KMS-11 (cell line): Measurements from ENCODE around the gene CFAP410.
"Not testable (repeated sequence)": the region's sequence is repeated elsewhere in the genome, so short reads cannot be mapped to it uniquely, and the experiment has no call there.

Experiments used
- H2AFZ ChIP-seq: fragments of 200-600 bp; sonication (generic); 2 replicates; pipeline ENCODE4 v1.6.1; 2016; ENCODE audit warnings: antibody characterized with exemption, mixed run types, low read depth
- H3K27ac ChIP-seq: fragments of 200-600 bp; sonication (generic); 2 replicates; pipeline ENCODE4 v1.6.1; 2016; ENCODE audit warnings: mild to moderate bottlenecking, mixed run types
- H3K27me3 ChIP-seq: fragments of 200-600 bp; sonication (generic); 2 replicates; pipeline ENCODE4 v1.6.1; 2017; ENCODE audit warnings: mild to moderate bottlenecking, low read depth, mixed run types, moderate library complexity; ENCODE audit not compliant: insufficient read depth
- H3K36me3 ChIP-seq: fragments of 200-600 bp; sonication (generic); 2 replicates; pipeline ENCODE4 v1.6.1; 2017; ENCODE audit warnings: mild to moderate bottlenecking, mixed run types; ENCODE audit not compliant: insufficient read depth
- H3K4me1 ChIP-seq: fragments of 200-600 bp; sonication (generic); 2 replicates; pipeline ENCODE4 v1.6.1; 2016; ENCODE audit warnings: mild to moderate bottlenecking, low read depth, mixed run types; ENCODE audit not compliant: poor library complexity, severe bottlenecking
- H3K4me2 ChIP-seq: fragments of 200-600 bp; sonication (generic); 2 replicates; pipeline ENCODE4 v1.7.0; 2016; ENCODE audit warnings: mild to moderate bottlenecking, mixed run types
- H3K4me3 ChIP-seq: fragments of 200-600 bp; sonication (generic); IDR thresholded peaks from 2 replicates; pipeline ENCODE4 v1.6.1; 2017; ENCODE audit warnings: low read depth, low read length, mixed read lengths; ENCODE audit not compliant: insufficient read depth
- H3K79me2 ChIP-seq: fragments of 200-600 bp; sonication (generic); 2 replicates; pipeline ENCODE4 v1.6.1; 2016; ENCODE audit warnings: low read depth, mixed run types; ENCODE audit not compliant: insufficient read depth
- H3K9ac ChIP-seq: fragments of 200-600 bp; sonication (generic); 2 replicates; pipeline ENCODE4 v1.6.1; 2016; ENCODE audit warnings: mild to moderate bottlenecking, mixed run types
- H4K20me1 ChIP-seq: fragments of 200-600 bp; sonication (generic); 2 replicates; pipeline ENCODE4 v1.6.1; 2016; ENCODE audit warnings: mild to moderate bottlenecking, mixed run types; ENCODE audit not compliant: insufficient read depth
- CTCF ChIP-seq: fragments of 200-600 bp; sonication (generic); conservative IDR thresholded peaks from 2 replicates; pipeline ENCODE4 v1.6.1; 2017; ENCODE audit warnings: low read depth, mild to moderate bottlenecking, antibody characterized with exemption, low read length, moderate library complexity, mixed read lengths

The CFAP410 gene

GRCh38 chr21:44363278-44363677 is 24.1 kb upstream of the CFAP410 start:
- no peak overlapping the region for H2AFZ ChIP-seq
- no peak overlapping the region for H3K27ac ChIP-seq
- no peak for TF ChIP-seq CTCF
- H3K9ac ChIP-seq = no peak overlapping the region
- no peak overlapping the region for H3K4me2 ChIP-seq
- H4K20me1 ChIP-seq = no peaks in the 10 kb centered on the region
- no peak overlapping the region for H3K4me3 ChIP-seq
- H3K36me3 ChIP-seq = no peaks in the 10 kb centered on the region
- H3K79me2 ChIP-seq = no peaks in the 10 kb centered on the region
- H3K27me3 ChIP-seq = peaks cover 84% of the 10 kb centered on the region
- H3K4me1 ChIP-seq = no peaks in the 10 kb centered on the region

- not testable (repeated sequence) for H2AFZ ChIP-seq, H3K4me1 ChIP-seq, H3K9ac ChIP-seq, H3K79me2 ChIP-seq, H3K36me3 ChIP-seq, H3K4me2 ChIP-seq, H4K20me1 ChIP-seq, H3K27ac ChIP-seq, H3K4me3 ChIP-seq
- peaks cover 86% of the 10 kb centered on the region for H3K27me3 ChIP-seq
Observed at GRCh38 chr21:44361903-44362302, 22.7 kb upstream of the CFAP410 start.

GRCh38 chr21:44360159-44360558 is 21.0 kb upstream of the CFAP410 start:
- Histone ChIP-seq H3K27ac (no peak overlapping the region), H3K27me3 (peaks cover 89% of the 10 kb centered on the region), H3K4me1 (no peaks in the 10 kb centered on the region), H3K9ac (no peak overlapping the region), H3K4me2 (no peak overlapping the region), H2AFZ (no peak overlapping the region), H3K36me3 (no peaks in the 10 kb centered on the region), H3K79me2 (no peaks in the 10 kb centered on the region), H3K4me3 (no peak overlapping the region), H4K20me1 (no peaks in the 10 kb centered on the region)
- TF ChIP-seq CTCF = no peak

- Histone ChIP-seq H4K20me1 (no peaks in the 10 kb centered on the region), H3K79me2 (no peaks in the 10 kb centered on the region), H3K27ac (no peak overlapping the region), H2AFZ (no peak overlapping the region), H3K4me1 (no peaks in the 10 kb centered on the region), H3K4me2 (no peak overlapping the region), H3K27me3 (peaks cover 91% of the 10 kb centered on the region), H3K4me3 (no peak overlapping the region), H3K36me3 (no peaks in the 10 kb centered on the region), H3K9ac (no peak overlapping the region)
- no peak for TF ChIP-seq CTCF
Observed at GRCh38 chr21:44359396-44359795, 20.2 kb upstream of the CFAP410 start.

GRCh38 chr21:44357064-44357837 is 18.1 kb upstream of the CFAP410 start:
- H2AFZ ChIP-seq = 0 out of 2 replicates have a peak overlapping the region, but pooled peaks have one; percentile 14
- H3K4me3 ChIP-seq = no peak overlapping the region
- H4K20me1 ChIP-seq = no peaks in the 10 kb centered on the region
- TF ChIP-seq CTCF = no peak
- no peaks in the 10 kb centered on the region for H3K79me2 ChIP-seq
- no peaks in the 10 kb centered on the region for H3K36me3 ChIP-seq
- peaks cover 94% of the 10 kb centered on the region for H3K27me3 ChIP-seq
- no peak overlapping the region for H3K27ac ChIP-seq
- H3K9ac ChIP-seq = no peak overlapping the region
- H3K4me2 ChIP-seq = no peak overlapping the region
- no peaks in the 10 kb centered on the region for H3K4me1 ChIP-seq
